Measurements from ENCODE around the gene ZFP91.

The ZFP91 gene

DNA sequence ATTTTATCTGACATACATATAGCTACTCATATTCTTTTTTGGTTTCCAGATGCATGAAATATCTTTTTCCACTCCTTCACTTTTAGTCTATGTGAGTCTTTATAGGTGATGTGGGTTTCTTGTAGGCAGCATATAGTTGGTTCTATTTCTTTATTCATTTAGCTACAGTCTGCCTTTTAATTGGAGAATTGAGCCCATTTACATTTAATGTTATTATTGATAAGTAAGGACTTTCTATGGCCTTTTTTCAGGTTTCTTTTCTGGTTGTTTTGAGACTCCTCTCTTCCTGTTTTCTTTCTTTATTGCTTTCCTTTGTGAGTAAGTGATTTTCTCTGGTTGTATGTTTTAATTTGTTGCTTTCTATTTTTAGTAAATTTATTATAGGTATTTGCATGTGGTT lies 70.8 kb downstream of the ZFP91 start:
- peaks cover 18% of the 10 kb centered on the region; the same call in 1 of the 2 replicates for H3K9me3 ChIP-seq (ENCODE audit: insufficient read depth, low read depth, low read length)
- H3K4me3 ChIP-seq (ENCODE audit: low read length), result no peak overlapping the region
- H3K27me3 ChIP-seq (ENCODE audit: insufficient read depth, low read length), result peaks cover 4% of the 10 kb centered on the region; the same call in 1 of the 2 replicates
- no peak overlapping the region for H3K9ac ChIP-seq (ENCODE audit: low read depth, low read length)
- H3K27ac ChIP-seq (ENCODE audit: low read depth, low read length), result no peak overlapping the region
- H3K4me1 ChIP-seq (ENCODE audit: insufficient read depth, low read length), result peaks cover 13% of the 10 kb centered on the region; the same call in 1 of the 2 replicates
- H3K36me3 ChIP-seq (ENCODE audit: insufficient read depth, low read length), result no peaks in the 10 kb centered on the region

DNA sequence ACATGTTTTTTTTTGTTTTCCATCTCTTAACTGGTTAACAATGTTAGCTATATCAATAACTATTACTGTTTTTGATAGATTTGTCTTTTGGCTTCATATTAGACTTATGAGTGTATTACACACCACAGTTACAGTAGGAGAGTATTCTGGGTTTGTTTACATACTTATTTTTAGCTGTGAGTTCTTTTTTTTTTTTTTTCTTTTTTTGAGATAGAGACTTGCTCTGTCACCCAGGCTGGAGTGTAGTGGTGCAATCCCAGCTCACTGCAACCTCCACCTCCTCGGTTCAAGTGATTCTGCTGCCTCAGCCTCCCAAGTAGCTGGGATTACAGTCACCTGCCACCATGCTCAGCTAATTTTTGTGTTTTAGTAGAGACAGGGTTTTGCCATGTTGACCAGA lies 71.6 kb downstream of the ZFP91 start:
- Histone ChIP-seq H3K27me3 (ENCODE audit: insufficient read depth, low read length) (peaks cover 4% of the 10 kb centered on the region; the same call in 1 of the 2 replicates), H3K9me3 (ENCODE audit: insufficient read depth, low read depth, low read length) (peaks cover 11% of the 10 kb centered on the region; the same call in 1 of the 2 replicates), H3K4me1 (ENCODE audit: insufficient read depth, low read length) (peaks cover 13% of the 10 kb centered on the region; the same call in 1 of the 2 replicates), H3K9ac (ENCODE audit: low read depth, low read length) (no peak overlapping the region), H3K36me3 (ENCODE audit: insufficient read depth, low read length) (no peaks in the 10 kb centered on the region), H3K4me3 (ENCODE audit: low read length) (no peak overlapping the region), H3K27ac (ENCODE audit: low read depth, low read length) (no peak overlapping the region)
- WGBS, result 100% methylated on average over 1 of the region's 1 CpG

DNA sequence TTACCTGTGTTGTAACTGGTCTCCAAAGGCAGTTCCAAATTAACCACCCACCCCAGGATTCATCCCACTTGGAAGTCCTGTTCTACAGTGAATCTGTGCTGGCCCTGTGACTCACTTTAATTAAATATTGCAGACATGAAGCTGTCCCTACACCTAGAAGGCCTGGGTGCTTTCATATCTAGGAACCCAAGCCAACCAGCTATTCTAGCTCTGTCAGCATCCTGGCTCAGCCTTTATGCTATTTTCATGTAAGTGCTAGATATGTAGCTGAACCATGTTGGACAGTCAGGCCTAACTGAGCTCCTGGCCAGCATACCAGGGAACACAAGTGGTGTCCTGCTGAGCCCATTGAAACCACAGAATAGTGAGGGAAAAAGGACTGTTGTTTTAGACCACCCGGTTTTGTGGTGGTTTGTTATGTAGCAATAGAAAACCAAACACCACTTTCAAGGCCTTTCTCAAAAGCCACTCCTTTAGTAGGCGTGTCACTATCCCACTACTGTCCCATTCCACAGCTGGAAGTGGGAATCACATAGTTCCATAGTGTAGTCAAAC lies 73.9 kb downstream of the ZFP91 start:
- Histone ChIP-seq H3K4me3 (ENCODE audit: low read length) (no peak overlapping the region), H3K36me3 (ENCODE audit: insufficient read depth, low read length) (no peaks in the 10 kb centered on the region), H3K27me3 (ENCODE audit: insufficient read depth, low read length) (peaks cover 4% of the 10 kb centered on the region; the same call in 1 of the 2 replicates), H3K9ac (ENCODE audit: low read depth, low read length) (no peak overlapping the region), H3K27ac (ENCODE audit: low read depth, low read length) (peak overlapping the region; percentile 12; the same call in 1 of the 2 replicates), H3K4me1 (ENCODE audit: insufficient read depth, low read length) (peaks cover 13% of the 10 kb centered on the region; the same call in 1 of the 2 replicates), H3K9me3 (ENCODE audit: insufficient read depth, low read depth, low read length) (no peaks in the 10 kb centered on the region)
- WGBS, result 78% methylated on average over 1 of the region's 2 CpGs

DNA sequence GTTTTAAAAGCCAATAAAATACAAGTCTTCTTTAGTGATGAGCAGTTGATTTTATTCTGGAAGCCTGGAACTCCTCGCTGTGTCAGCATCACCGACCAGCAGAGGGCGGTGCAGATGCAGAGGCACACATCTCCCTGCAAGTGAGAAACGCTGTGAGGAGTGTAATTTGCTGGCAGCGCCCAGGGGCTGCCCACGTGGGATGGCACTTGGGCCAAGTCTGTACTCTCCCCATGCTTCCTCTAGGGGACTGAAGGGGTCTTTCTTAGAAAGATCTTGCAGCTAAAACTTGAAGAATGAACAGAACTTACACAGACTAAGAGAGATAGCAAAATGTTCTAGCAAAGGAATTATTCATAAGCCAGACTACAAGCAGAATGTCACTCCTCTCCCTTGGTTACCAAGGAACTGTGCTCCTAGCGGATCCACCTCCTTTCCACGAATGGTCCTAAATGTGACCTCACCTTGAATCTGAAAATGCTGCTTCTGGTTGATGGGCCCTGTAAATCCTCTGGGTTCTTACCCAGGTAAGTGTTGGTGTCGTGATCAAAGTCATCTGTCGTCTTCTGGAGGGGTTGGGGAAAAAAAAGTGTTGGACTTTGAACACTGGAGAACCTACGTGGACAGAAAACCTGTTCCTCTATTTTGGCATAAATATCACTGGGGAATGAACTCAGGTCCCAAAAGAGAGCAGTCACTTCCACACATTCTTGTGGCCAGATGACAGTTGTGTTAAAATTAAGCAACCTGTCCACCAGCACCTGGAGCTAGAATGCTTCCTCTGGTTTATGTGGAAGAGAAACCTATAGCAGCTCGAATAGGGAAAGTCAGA lies 75.4 kb downstream of the ZFP91 start:
- Histone ChIP-seq H3K4me3 (ENCODE audit: low read length) (no peak overlapping the region), H3K9ac (ENCODE audit: low read depth, low read length) (no peak overlapping the region), H3K4me1 (ENCODE audit: insufficient read depth, low read length) (peaks cover 13% of the 10 kb centered on the region; the same call in 1 of the 2 replicates), H3K27me3 (ENCODE audit: insufficient read depth, low read length) (peaks cover 4% of the 10 kb centered on the region; the same call in 1 of the 2 replicates), H3K27ac (ENCODE audit: low read depth, low read length) (no peak overlapping the region), H3K9me3 (ENCODE audit: insufficient read depth, low read depth, low read length) (no peaks in the 10 kb centered on the region), H3K36me3 (ENCODE audit: insufficient read depth, low read length) (no peaks in the 10 kb centered on the region)
- 45% methylated on average over 12 of the region's 12 CpGs for WGBS

DNA sequence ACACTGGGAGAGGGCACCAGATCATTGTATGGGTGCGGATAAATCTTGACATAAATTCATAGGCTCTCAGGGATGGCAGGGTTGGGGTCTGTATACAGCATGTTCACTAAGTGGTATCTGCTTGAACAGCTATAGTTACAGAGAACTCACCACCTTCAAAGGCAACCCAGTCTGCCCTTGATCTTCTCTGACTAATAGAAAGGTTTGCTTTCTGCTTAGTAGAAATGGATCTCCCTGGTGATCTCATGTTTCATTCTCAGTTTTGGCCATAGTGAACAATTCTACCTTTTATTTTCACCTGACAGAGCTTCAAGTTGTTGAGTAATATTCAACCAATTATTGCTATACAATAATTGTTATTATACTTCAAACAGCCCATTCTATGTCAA lies 76.0 kb downstream of the ZFP91 start:
- Histone ChIP-seq H3K27me3 (ENCODE audit: insufficient read depth, low read length) (peaks cover 4% of the 10 kb centered on the region; the same call in 1 of the 2 replicates), H3K4me3 (ENCODE audit: low read length) (no peak overlapping the region), H3K36me3 (ENCODE audit: insufficient read depth, low read length) (no peaks in the 10 kb centered on the region), H3K9me3 (ENCODE audit: insufficient read depth, low read depth, low read length) (no peaks in the 10 kb centered on the region), H3K27ac (ENCODE audit: low read depth, low read length) (no peak overlapping the region), H3K4me1 (ENCODE audit: insufficient read depth, low read length) (peaks cover 13% of the 10 kb centered on the region; the same call in 1 of the 2 replicates), H3K9ac (ENCODE audit: low read depth, low read length) (no peak overlapping the region)
- 92% methylated on average over 1 of the region's 1 CpG for WGBS

DNA sequence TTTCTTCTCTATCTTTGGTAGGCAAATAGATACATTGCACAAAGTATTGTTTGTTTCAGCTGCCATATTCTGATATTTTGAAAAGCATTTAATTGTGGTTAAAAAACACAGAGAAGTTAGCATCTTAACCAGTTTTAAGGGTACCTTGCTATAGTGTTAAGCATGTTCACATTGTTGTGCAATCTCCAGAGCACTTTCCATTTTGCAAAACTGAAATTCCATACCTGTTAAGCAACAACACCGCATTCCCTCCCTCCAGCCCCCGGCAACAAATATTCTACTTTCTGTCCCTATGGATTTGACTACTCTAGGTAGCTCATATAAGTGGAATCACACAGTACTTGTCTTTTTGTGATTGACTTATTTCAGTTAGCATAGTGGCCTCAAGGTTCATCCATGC lies 77.5 kb downstream of the ZFP91 start:
- no peaks in the 10 kb centered on the region for H3K9me3 ChIP-seq (ENCODE audit: insufficient read depth, low read depth, low read length)
- peaks cover 4% of the 10 kb centered on the region; the same call in 1 of the 2 replicates for H3K27me3 ChIP-seq (ENCODE audit: insufficient read depth, low read length)
- 96% methylated on average over 2 of the region's 2 CpGs for WGBS
- no peak overlapping the region for H3K27ac ChIP-seq (ENCODE audit: low read depth, low read length)
- H3K36me3 ChIP-seq (ENCODE audit: insufficient read depth, low read length), result no peaks in the 10 kb centered on the region
- H3K4me1 ChIP-seq (ENCODE audit: insufficient read depth, low read length), result peaks cover 13% of the 10 kb centered on the region; the same call in 1 of the 2 replicates
- no peak overlapping the region for H3K9ac ChIP-seq (ENCODE audit: low read depth, low read length)
- H3K4me3 ChIP-seq (ENCODE audit: low read length), result no peak overlapping the region

DNA sequence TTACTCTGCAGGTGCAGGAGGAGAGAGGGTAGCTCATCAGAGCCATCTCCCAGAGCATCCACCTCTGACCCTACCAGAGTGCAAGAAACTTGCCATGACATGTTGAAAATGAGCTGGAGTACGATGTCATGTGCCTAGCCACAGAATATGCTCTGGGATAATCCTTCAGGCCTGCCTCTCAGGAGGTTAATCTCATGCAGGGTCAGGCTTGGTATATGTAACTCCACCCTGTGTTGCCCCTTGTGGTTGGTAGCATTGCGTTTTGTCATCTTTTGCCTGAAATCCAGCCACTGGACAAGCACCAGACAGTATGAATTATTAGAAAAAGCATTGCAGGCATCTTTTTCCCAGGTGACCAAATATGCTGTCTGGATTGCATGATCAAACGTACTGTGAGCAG lies 79.8 kb downstream of the ZFP91 start:
- Histone ChIP-seq H3K36me3 (ENCODE audit: insufficient read depth, low read length) (no peaks in the 10 kb centered on the region), H3K4me3 (ENCODE audit: low read length) (no peak overlapping the region), H3K27me3 (ENCODE audit: insufficient read depth, low read length) (peaks cover 4% of the 10 kb centered on the region; the same call in 1 of the 2 replicates), H3K4me1 (ENCODE audit: insufficient read depth, low read length) (no peaks in the 10 kb centered on the region), H3K27ac (ENCODE audit: low read depth, low read length) (no peak overlapping the region), H3K9me3 (ENCODE audit: insufficient read depth, low read depth, low read length) (no peaks in the 10 kb centered on the region), H3K9ac (ENCODE audit: low read depth, low read length) (no peak overlapping the region)
- 82% methylated on average over 3 of the region's 3 CpGs for WGBS

DNA sequence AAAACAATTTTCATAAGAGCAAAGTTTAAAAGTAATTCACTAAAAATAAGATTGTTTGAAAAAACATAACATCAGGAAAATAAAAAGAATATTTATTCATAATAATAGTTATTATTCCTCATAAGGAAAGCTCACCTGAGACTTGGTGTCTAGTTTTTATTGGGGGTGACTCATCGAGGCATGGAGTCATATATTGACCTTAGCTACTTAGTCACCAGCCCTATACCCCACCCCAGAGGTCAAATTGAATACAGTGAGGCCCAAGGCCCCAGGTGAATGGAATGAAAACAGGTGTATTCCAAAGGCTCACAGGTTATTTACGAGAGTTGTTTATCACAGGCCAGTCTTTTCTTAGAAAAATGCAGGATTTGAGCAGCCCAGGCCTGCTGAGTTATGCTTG lies 80.5 kb downstream of the ZFP91 start:
- H3K4me1 ChIP-seq (ENCODE audit: insufficient read depth, low read length), result no peaks in the 10 kb centered on the region
- no peaks in the 10 kb centered on the region for H3K9me3 ChIP-seq (ENCODE audit: insufficient read depth, low read depth, low read length)
- H3K27me3 ChIP-seq (ENCODE audit: insufficient read depth, low read length), result peaks cover 2% of the 10 kb centered on the region; the same call in 1 of the 2 replicates
- no peak overlapping the region for H3K4me3 ChIP-seq (ENCODE audit: low read length)
- no peaks in the 10 kb centered on the region for H3K36me3 ChIP-seq (ENCODE audit: insufficient read depth, low read length)
- no peak overlapping the region for H3K9ac ChIP-seq (ENCODE audit: low read depth, low read length)
- no peak overlapping the region for H3K27ac ChIP-seq (ENCODE audit: low read depth, low read length)
- 41% methylated on average over 1 of the region's 2 CpGs for WGBS

DNA sequence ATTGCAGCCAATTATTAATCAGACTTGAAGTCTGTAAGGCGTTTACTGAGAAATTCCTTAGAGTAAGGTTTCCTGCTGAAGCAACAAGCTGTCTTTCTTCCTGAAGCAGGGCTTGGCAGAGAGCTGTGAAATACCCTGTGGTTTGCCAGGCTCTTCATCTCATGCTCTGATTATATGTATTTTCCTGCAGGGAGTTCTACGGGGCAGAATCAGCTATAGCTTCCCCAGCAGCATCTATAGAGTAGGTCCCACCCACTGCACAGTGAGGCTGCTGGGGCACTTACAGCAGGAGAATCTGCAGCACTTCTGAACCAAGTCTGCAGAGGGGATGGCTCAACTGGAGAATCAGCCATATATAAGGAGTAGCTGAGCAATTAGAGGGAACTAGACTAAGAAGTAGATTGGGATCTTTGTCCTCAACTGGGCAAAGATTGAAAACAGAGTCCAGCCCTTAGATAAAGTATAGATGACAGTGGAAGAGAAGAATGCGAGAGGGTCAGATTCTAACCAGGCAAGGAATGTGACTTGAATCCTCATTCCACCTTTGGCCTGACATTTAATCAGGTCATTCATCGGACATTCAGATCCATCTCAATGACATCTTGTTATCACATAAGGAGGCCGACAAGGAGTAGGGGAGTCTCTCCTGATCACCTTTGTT lies 81.2 kb downstream of the ZFP91 start:
- Histone ChIP-seq H3K36me3 (ENCODE audit: insufficient read depth, low read length) (no peaks in the 10 kb centered on the region), H3K27me3 (ENCODE audit: insufficient read depth, low read length) (no peaks in the 10 kb centered on the region), H3K4me1 (ENCODE audit: insufficient read depth, low read length) (no peaks in the 10 kb centered on the region), H3K9ac (ENCODE audit: low read depth, low read length) (no peak overlapping the region), H3K27ac (ENCODE audit: low read depth, low read length) (no peak overlapping the region), H3K9me3 (ENCODE audit: insufficient read depth, low read depth, low read length) (no peaks in the 10 kb centered on the region), H3K4me3 (ENCODE audit: low read length) (no peak overlapping the region)
- 93% methylated on average over 4 of the region's 5 CpGs for whole genome bisulfite sequencing
